OCI-M2 (cell line): ENCODE results near the gene MAP4K1.
"Not testable (repeated sequence)": the region's sequence is repeated elsewhere in the genome, so short reads cannot be mapped to it uniquely, and the experiment has no call there.

Experiments used
- DNase-seq: peaks from one replicate; lab custom pipeline; 2025; ENCODE audit not compliant: unreplicated experiment; lab: John Stamatoyannopoulos, UW

MAP4K1 gene

DNA sequence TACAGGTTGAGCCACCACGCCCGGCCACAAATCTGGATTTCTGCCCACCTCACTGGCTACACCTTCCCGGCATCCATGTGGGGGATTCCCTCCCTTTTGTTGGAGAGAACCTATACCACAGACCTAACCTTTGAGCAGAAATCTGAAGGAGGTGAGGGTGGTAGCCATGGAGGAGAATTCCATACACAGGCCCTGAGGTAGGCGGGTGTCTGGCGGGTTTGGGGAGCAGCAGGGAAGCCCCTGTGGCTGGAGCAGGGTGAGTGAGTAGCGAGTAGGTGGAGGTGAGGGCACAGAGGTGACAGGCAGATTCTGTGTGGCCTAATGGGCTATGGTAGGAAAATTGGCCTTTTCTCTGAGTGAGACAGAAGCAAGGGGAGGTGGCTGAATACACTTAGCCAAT is 11.8 kb upstream of the MAP4K1 start:
- DNase-seq: no peak

DNA sequence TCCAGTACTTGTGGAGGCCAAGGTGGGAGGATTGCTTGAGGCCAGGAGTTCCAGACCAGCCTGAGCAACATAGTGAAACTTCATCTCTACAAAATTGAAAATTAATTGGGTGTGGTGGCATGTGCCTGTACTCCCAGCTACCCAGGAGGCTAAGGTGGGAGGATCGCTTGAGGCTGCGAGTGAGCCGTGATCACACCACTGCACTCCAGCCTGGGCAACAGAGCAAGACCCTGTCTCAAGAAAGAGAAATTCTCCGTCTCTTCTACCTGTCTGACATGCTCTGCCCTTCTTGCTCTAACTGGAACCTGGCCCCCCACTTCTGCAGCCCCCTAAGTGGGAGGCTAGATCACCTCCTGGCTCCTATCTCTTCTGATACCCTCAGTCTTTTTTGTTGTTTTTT is 8.6 kb upstream of the MAP4K1 start:
- DNase-seq: no peak

DNA sequence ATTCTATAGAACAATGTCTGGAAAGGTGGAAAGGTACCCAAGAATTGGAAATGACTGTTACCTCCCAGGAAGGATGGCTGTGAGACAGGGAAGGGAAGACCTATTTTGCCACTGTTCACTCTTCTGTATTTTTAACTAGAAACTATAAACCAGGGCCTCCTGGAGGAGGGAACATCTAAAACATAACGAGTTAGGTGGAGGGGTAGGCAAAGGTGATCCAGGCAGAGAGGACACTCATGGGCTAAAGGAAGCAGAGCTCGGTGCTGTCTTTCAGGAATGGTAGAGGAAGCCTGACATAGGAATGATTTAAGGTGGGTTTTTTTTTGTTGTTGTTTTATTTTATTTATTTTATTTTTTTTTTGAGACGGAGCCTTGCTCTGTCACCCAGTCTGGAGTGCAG is 7.1 kb upstream of the MAP4K1 start:
- DNase-seq: no peak

DNA sequence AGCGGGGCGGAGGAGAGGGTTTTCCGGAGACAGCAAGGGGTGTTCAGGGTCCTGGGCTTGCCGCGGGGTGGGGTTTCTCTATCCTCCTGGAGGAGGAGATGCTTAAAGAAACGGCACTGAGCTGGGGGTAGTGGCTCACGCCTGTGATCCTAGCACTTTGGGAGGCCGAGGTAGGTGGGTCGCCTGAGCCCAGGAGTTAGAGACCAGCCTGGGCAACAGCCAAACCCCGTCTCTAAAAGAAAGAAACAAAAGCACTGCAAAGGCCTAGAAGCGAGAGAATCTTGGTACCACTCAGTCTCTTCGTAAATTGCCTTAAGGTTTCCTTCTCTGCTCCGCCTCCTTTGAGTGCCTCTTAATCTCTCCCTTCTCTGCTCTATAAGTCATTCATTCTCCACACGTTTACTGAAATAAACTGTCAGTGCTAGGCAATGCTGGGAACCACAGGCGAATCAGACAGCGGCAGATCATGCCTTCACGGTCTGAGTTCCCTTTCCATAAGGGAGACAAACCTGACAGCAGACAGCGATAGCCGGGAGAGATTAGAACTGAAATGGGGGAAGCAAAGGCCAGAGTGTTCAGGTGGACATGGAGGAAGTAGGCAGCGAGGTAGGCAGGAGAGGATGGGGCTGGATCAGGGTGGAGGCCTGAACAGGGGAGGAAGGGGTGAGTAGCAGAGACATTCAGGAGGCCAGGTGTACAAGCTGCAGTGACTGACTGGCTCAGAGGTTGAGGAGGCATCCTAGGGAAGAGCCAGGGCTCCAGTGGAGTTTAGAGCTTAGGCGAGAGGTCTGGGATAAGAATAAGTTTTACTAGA is 1.8 kb upstream of the MAP4K1 start:
- no peak for DNase-seq

DNA sequence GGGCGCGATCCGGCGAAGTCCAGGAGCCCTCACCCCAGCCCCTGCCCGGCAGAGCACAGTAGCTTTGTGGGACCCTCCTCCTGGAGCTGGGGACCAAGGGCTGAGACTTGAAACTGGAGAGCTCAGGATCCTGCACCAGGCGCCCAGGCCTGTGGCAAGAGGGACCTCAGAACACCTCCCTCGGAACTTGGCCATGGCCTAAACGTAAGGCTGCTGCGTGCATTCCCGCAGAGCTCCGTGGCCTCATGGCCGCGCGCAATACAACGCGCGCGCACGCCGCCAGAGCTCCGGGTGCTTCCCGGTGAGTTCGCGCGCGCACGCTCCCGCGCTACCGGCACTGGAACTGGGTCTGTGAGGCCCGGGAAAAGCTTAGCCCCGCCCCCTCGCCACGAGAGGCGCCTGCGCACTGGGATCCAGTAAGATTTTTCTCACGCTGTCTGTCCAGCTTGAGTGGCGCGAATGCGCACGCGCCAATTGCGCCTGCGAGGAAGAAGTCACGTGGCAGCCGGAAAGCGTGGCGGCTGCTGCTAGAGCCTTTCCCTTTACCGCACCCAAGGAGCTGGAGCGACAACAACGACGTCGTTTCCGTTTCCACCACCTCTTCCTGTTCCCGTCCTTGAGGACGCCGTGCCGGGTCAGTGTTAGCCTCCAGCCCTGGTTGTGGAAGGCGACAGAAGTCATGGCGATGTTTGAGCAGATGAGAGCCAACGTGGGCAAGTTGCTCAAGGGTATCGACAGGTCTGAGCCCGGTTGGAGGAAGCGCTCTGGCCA is 1.0 kb upstream of the MAP4K1 start, which contains the start of gene EIF3K:
EIF3K (plus strand) TSS at position 599 of the 771 bp plus-strand sequence; CDS start at position 680, 81 bp downstream.
- peak; percentile 99 for DNase-seq

DNA sequence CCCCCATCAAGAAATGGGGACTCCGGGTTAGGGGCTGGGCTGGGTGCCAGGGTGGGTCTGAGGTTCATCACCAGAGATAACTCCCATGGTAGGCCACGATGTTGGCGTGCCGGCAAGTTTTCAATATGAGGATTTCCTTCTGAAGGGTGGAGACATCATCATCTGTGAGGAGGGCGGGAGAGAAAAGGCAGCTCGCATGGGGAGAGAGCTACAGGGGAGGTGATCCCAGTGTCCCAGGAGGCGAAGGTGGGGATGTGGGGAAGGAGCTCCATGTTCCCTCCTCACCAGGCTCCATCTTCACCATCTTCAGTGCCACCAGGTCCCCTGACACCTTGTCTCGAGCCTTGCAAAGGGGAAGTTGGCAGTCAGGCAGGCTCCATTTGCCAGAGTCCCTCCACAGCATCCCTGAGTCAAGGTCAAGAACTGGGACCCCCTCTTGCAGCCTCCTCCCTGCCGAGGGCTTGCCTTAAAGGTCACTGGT is 430 bp downstream of the MAP4K1 start:
- DNase-seq: no peak

DNA sequence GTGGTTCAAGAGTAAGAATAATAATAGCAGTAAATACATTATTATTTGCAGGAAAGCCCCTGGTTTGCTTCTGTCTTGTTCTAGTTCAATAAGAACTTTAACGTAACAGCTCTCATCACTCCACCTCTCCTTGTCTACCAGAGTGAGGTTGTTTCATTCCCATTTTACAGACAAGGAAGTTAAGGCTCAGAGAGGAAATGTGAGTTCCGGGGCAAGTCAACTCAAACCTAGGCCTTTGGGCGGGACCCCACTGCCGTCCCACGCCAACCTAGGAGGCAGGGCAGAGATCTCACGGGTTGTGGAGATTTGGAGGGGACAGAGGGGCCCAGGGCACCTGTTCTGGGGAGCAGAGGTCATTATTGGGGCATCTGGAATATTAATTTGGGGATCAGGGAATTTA is 1.5 kb downstream of the MAP4K1 start:
- no peak for DNase-seq

DNA sequence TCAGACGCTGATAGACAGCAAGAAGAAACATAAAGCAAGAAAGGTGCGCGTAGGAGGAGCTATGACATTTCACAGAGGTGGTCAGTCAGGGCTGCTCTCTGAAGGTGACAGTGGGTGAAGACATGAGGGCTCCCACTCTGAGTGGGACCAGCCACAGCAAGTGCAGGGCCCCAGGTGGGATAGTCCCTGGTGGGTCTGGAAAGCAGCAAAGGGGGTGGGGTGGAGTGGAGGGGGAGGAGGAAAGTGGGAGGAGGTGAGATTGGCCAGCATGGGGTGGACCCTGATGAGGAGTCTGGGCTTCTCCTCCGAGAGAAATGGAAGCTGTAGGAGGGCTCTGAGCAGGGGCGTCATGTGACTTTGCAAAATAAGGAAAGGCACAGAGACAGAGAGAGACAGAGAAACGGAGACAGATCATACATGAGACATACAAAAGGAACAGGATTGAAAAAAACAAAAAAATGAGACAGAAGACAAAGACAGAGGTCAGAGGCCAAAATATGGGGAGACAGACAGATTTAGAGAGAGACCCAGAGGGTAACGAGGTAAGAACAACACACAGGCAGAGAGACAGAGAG is 2.7 kb downstream of the MAP4K1 start:
- DNase-seq: no peak

DNA sequence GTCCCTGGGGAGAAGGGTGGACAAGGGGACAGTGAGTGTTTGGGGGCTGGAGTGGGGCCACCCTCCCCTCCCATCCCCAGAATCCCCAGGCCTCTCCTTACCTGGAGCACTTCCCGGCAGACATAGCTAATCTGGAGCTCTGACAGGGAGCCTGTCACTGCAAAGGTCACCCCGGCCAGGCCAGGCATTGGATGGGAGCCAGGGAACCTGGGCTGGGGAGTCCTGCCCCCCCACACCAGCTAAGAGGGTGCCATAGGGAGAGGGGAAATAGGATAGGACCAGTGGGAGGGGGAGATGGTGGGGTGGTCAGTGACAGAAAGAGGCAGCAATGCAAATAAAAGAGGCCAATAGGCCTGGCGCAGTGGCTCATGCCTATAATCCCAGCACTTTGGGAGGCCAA is 3.5 kb downstream of the MAP4K1 start:
- DNase-seq: no peak

DNA sequence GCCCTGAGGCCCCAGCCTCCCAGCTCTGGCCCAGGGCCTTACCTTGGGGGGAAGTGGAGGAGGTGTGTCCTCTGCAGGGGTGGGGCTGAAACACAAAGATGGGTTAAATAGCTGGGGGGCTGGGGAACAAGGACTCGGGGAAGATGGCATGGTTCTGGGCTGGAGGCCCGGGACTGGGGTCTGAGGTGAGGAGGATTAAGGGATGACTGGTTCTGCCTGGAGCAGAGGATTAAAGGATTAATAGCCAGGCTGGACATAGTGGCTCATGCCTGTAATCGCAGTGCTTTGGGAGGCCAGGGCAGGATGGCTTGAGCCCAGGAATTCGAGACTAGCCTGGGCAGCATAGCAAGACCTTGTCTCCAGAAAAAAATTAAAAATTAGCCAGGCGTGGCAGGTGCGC is 11.6 kb downstream of the MAP4K1 start:
- DNase-seq: no peak

DNA sequence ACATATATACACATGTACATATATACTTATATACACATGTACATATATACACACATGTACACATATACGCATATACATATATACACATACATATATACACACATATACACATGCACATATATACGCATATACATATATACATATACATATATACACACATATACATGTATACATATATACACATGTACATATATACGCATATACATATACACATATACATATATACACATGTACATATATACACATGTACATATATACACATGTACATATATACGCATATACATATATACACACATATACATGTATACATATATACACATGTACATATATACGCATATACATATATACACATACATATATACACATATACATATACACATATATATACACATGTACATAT is 14.9 kb downstream of the MAP4K1 start:
- DNase-seq: not testable (repeated sequence)

DNA sequence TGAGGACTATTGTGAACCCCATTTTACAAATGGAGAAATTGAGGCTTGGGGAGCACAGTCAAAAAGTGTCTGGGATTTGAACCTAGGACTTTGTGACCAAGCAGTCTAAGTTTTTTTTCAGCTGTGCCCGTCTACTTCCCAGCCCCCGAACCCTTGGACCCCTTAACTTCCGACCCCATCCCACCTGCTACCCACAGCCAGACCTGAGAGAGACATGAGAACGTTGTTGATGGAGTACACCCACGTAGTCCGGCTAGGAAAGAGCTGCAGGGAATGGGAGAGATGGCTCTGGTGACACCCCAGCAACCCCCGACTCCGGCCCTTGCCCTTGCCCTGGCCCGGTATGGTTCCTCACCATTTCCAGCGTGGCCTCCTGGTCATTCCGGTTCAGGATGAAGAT is 18.0 kb downstream of the MAP4K1 start:
- DNase-seq: no peak

DNA sequence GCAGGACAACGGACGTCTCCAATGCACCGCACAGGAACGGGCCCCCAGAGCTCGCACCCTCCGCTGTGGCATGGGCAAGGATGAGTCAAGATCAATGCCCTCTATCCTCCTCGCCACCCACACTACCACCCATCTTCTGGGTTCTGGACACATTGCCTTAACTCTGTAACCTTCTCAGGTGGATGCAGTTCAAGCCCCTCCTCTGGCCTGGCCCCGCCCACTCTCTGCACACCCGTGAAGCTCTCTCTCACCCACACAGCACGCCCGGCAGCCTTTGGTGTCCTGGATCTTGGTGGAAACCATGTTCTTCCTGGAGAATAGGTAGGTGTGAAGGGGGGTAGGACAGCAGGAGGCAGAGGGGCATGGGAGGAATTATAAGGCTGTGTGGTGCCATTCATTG is 20.7 kb downstream of the MAP4K1 start:
- no peak for DNase-seq

DNA sequence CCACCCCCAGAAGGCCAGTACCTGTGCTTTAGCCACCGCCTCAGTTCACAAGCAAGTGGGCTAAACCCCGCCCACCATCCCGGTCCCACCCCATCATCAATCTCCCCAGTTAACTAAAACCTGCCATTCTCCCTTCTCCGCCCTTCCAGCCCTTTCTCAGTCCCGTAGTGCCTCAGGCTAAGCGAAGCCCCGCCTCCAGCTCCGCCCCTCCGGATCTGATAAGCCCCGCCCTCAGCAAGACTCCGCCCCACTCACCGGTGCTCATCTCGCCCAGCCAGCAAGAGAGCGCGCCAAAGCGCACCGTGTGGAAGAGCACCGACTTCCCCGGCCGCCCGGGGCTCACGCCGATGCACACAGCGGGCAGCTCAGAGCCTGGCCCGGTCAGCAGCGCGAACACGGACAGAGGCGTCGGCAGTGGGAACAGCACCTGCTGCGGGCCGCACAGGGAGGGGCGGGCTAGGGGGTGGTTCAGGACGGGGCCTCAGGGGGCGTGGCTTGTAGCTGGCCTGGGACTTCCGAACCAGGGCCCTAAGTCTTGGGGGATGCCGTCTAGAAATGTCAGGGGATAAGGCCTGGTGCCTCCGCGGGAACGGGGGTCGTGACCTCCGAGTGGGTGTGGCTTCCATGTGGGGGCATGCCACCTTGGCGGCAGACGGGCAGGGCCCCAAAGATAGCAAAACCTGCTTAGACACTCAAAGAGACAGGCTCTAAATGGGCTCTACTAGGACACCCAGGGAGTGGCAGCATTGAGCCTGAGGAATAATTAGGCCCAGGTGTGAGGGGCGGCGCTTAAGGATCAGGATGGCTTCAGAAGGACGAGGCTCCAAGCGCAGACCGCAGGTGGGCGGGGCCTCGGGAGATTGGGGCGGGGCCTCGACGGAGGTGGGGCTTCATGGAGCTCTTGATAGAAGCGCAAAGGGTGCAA is 21.4 kb downstream of the MAP4K1 start:
- DNase-seq: no peak

DNA sequence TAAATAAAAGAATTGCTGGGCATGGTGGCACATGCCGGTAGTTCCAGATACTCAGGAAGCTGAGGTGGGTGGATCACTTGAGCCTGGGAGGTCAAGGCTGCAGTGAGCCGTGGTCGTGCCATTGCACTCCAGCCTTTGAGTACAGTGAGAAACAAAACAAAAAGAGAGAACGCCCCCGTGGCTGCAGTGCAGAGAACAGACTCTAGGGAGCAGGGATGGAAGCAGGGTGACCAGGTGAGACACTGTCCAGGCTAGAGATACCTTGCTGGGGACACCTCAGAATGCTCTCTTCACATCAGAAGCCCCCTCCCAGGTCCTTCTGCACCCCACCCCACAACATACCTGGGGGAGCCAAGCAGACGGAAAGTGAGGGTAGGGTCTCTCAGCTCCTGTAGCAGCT is 24.8 kb downstream of the MAP4K1 start:
- no peak for DNase-seq

DNA sequence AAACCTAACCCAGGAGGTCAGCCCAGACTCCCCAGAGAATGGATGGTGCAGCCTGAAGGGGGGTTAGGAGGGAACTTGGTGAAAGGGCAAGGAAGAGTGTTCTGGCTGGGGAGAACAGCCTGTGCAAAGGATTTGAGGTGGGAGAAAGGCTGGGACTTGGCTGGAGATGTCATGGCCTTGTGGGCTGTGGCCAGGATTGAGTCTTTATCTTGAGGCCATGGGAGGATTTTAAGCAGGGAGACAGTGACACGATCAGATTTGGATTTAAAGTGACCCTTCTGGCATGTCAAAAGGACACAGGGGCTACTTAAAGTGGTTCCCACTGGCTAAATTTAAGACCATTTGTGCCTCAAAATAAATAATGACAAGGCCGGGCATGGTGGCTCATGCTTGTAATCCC is 29.7 kb downstream of the MAP4K1 start:
- no peak for DNase-seq

DNA sequence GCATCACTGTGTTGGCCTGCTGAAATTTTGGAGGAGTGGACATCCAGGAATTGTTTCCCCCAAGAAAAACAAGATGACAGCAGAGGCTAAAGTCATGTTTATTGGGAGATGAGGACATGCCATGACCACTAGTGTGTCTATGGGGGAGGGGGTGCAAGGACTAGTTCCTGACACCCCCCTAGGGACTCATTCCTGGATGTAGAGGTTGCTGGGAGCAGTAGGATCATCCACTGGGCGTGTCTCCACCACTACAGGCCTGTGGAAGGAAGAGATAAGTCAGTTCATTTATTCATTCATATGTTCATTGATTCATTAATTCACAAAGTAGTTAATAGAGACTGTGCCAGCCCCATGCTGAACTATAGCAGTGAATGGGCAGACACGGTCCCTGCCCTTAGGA is 30.2 kb downstream of the MAP4K1 start:
- DNase-seq: no peak

DNA sequence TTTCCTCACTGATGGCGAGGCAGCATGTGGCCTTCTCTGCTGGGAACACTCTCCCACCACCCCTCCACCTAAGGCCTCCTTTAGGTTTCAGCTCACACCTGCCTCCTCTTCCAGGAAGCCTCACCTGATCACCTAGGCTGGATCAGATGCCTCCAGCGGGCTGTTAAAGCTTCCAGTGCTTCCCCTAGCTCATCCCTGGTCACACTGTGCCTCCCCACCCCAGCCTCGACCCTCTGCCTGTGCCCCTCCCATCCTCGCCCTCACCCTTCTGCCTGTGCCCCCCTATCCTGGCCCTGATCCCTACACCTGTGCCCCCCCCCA is 33.8 kb downstream of the MAP4K1 start:
- DNase-seq: no peak

DNA sequence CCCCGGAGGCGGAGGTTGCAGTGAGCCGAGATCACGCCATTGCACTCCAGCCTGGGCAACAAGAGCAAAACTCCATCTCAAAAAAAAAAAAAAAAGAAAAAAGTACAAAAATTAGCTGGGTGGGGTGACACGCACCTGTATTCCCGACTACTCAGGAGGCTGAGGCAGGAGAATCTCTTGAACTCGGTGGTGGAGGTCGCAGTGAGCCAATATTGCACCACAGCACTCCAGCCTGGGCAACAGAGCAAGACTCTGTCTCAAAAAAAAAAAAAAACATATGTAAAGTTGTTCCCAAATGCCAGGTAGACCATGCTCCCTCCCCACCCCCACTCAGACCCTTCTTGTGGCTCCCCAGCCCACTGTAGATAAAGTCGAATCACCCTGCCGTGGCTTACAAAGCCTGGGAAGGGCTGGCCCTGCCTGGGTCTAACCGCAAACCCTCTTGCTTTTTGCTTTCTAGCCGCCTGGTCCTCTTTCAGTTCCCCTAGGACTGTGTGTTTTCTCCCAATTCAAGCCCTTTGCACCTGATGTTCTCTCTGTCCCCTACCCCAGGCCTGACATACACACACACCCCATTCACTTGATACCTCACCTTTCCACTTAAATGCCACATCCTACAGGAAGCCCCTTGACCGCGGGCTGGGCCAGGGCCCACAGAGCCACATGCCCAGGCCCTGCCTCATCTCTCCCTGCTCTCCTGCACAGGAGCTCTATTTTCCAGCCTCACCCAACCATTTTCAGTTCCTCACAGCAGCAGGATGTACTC is 34.4 kb downstream of the MAP4K1 start:
- DNase-seq: no peak

DNA sequence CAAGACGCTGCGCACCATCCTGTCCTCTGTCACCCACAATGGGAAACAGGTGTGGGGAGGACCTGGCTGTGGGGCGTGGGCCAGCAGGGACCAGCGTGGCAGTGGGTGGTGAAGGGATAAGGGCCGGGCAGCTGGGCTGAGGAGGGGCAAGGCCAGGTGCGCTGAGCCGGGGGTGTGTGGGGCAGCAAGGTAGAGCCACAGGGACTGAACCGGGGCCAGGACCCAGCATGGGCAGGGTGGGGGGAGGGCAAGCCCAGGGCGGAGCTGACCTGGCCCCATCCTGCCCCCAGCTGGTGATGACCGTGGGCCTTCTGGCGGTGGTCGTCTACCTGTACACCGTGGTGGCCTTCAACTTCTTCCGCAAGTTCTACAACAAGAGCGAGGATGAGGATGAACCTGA is 37.7 kb downstream of the MAP4K1 start:
- DNase-seq: no peak
